ENCODE data around the gene PLEKHG5.

GRCh38 chr1:6530504-6531160 lies 39.2 kb upstream of the PLEKHG5 start:
- no peak for TF ChIP-seq POLR2A (IDR thresholded peaks at IDR 0.05)
- TF ChIP-seq CTCF (IDR thresholded peaks at IDR 0.05 in 4 of 5, conservative IDR thresholded peaks at IDR 0.05 in 1 of 5): no peak
